ENCODE results near the gene PPIL3. TPM values are rescaled to one million over a fixed set of nuclear protein-coding genes. Genes with fewer than 3 reads are reported as not detected.

Gene PPIL3
- total RNA-seq, 1 experiment from 2014 or later: 33.4 TPM

GRCh38 chr2:200871151-200871550 lies 17.7 kb downstream of the PPIL3 start:
- H3K27me3 ChIP-seq (ENCODE audit: control insufficient read depth, insufficient read depth, low read length): no peaks in the 10 kb centered on the region
- H3K36me3 ChIP-seq (replicated peaks; ENCODE audit: control insufficient read depth, insufficient read depth, low read length): peaks cover 2% of the 10 kb centered on the region; the same call in 1 of the 2 replicates
- H3K4me3 ChIP-seq (ENCODE audit: insufficient read depth, low read depth, low read length): no peak overlapping the region
- DNase-seq: no peak

GRCh38 chr2:200869014-200869413 lies 19.9 kb downstream of the PPIL3 start:
- H3K4me3 ChIP-seq (ENCODE audit: insufficient read depth, low read depth, low read length): no peak overlapping the region
- no peak for DNase-seq
- no peaks in the 10 kb centered on the region; the same call in 1 of the 2 replicates for H3K36me3 ChIP-seq (replicated peaks; ENCODE audit: control insufficient read depth, insufficient read depth, low read length)
- no peaks in the 10 kb centered on the region for H3K27me3 ChIP-seq (ENCODE audit: control insufficient read depth, insufficient read depth, low read length)

GRCh38 chr2:200864176-200865034 lies 24.5 kb downstream of the PPIL3 start, which contains the start of gene CLK1:
Gene CLK1 (minus strand): TSS chr2:200864658. CDS start chr2:200861862, 2,796 bp downstream.
- peaks cover 13% of the 10 kb centered on the region for H3K36me3 ChIP-seq (replicated peaks; ENCODE audit: control insufficient read depth, insufficient read depth, low read length)
- DNase-seq: peak; percentile 92
- H3K27me3 ChIP-seq (ENCODE audit: control insufficient read depth, insufficient read depth, low read length): no peaks in the 10 kb centered on the region
- H3K4me3 ChIP-seq (ENCODE audit: insufficient read depth, low read depth, low read length): peak within 1 kb of the TSS; percentile 96

- Histone ChIP-seq H3K4me3 (ENCODE audit: insufficient read depth, low read depth, low read length) (peak overlapping the region; percentile 96), H3K27me3 (ENCODE audit: control insufficient read depth, insufficient read depth, low read length) (no peaks in the 10 kb centered on the region), H3K36me3 (replicated peaks; ENCODE audit: control insufficient read depth, insufficient read depth, low read length) (peaks cover 16% of the 10 kb centered on the region)
- no peak for DNase-seq
These were observed 25.1 kb downstream of the PPIL3 start for GRCh38 chr2:200863782-200864175.

- peak overlapping the region; percentile 96 for H3K4me3 ChIP-seq (ENCODE audit: insufficient read depth, low read depth, low read length)
- no peaks in the 10 kb centered on the region for H3K27me3 ChIP-seq (ENCODE audit: control insufficient read depth, insufficient read depth, low read length)
- peaks cover 25% of the 10 kb centered on the region for H3K36me3 ChIP-seq (replicated peaks; ENCODE audit: control insufficient read depth, insufficient read depth, low read length)
- DNase-seq: peak; percentile 29
These were observed 26.3 kb downstream of the PPIL3 start for GRCh38 chr2:200862532-200863000.

- peak overlapping the region; percentile 96; the same call in 1 of the 2 replicates for H3K4me3 ChIP-seq (ENCODE audit: insufficient read depth, low read depth, low read length)
- H3K36me3 ChIP-seq (replicated peaks; ENCODE audit: control insufficient read depth, insufficient read depth, low read length): peaks cover 31% of the 10 kb centered on the region
- DNase-seq: no peak
- H3K27me3 ChIP-seq (ENCODE audit: control insufficient read depth, insufficient read depth, low read length): no peaks in the 10 kb centered on the region
These were observed 27.2 kb downstream of the PPIL3 start for GRCh38 chr2:200861617-200862155.

GRCh38 chr2:200860092-200860795 lies 28.6 kb downstream of the PPIL3 start:
- H3K4me3 ChIP-seq (ENCODE audit: insufficient read depth, low read depth, low read length): no peak overlapping the region
- H3K27me3 ChIP-seq (ENCODE audit: control insufficient read depth, insufficient read depth, low read length): no peaks in the 10 kb centered on the region
- no peak for DNase-seq
- peaks cover 35% of the 10 kb centered on the region for H3K36me3 ChIP-seq (replicated peaks; ENCODE audit: control insufficient read depth, insufficient read depth, low read length)

- no peak for DNase-seq
- Histone ChIP-seq H3K27me3 (ENCODE audit: control insufficient read depth, insufficient read depth, low read length) (no peaks in the 10 kb centered on the region), H3K36me3 (replicated peaks; ENCODE audit: control insufficient read depth, insufficient read depth, low read length) (peaks cover 49% of the 10 kb centered on the region), H3K4me3 (ENCODE audit: insufficient read depth, low read depth, low read length) (no peak overlapping the region)
These were observed 32.1 kb downstream of the PPIL3 start for GRCh38 chr2:200856806-200857205.

- Histone ChIP-seq H3K4me3 (ENCODE audit: insufficient read depth, low read depth, low read length) (no peak overlapping the region), H3K27me3 (ENCODE audit: control insufficient read depth, insufficient read depth, low read length) (no peaks in the 10 kb centered on the region), H3K36me3 (replicated peaks; ENCODE audit: control insufficient read depth, insufficient read depth, low read length) (peaks cover 24% of the 10 kb centered on the region)
- DNase-seq: no peak
These were observed 36.3 kb downstream of the PPIL3 start for GRCh38 chr2:200852605-200853004.

- no peak for DNase-seq
- H3K36me3 ChIP-seq (replicated peaks; ENCODE audit: control insufficient read depth, insufficient read depth, low read length): peaks cover 17% of the 10 kb centered on the region
- H3K27me3 ChIP-seq (ENCODE audit: control insufficient read depth, insufficient read depth, low read length): no peaks in the 10 kb centered on the region
- no peak overlapping the region for H3K4me3 ChIP-seq (ENCODE audit: insufficient read depth, low read depth, low read length)
These were observed 37.3 kb downstream of the PPIL3 start for GRCh38 chr2:200851398-200852248.

- H3K27me3 ChIP-seq (ENCODE audit: control insufficient read depth, insufficient read depth, low read length): no peaks in the 10 kb centered on the region
- peaks cover 16% of the 10 kb centered on the region for H3K36me3 ChIP-seq (replicated peaks; ENCODE audit: control insufficient read depth, insufficient read depth, low read length)
- H3K4me3 ChIP-seq (ENCODE audit: insufficient read depth, low read depth, low read length): no peak overlapping the region
- DNase-seq: no peak
These were observed 38.2 kb downstream of the PPIL3 start for GRCh38 chr2:200850512-200851256.

- no peak for DNase-seq
- peaks cover 4% of the 10 kb centered on the region for H3K36me3 ChIP-seq (replicated peaks; ENCODE audit: control insufficient read depth, insufficient read depth, low read length)
These were observed 40.9 kb downstream of the PPIL3 start for GRCh38 chr2:200847939-200848338.

GRCh38 chr2:200847269-200847668 lies 41.6 kb downstream of the PPIL3 start:
- Histone ChIP-seq H3K4me3 (ENCODE audit: insufficient read depth, low read depth, low read length) (no peak overlapping the region), H3K27me3 (ENCODE audit: control insufficient read depth, insufficient read depth, low read length) (no peaks in the 10 kb centered on the region), H3K36me3 (replicated peaks; ENCODE audit: control insufficient read depth, insufficient read depth, low read length) (no peaks in the 10 kb centered on the region; the same call in 1 of the 2 replicates)
- no peak for DNase-seq

More at GRCh38 chr2:200847939-200848338, 40.9 kb downstream of the PPIL3 start:
- Histone ChIP-seq H3K4me3 (ENCODE audit: insufficient read depth, low read depth, low read length) (no peak overlapping the region), H3K27me3 (ENCODE audit: control insufficient read depth, insufficient read depth, low read length) (no peaks in the 10 kb centered on the region)
